HG02571 (cell line): ENCODE data around the gene IPO5.
"Not testable (repeated sequence)": the region's sequence is repeated elsewhere in the genome, so short reads cannot be mapped to it uniquely, and the experiment has no call there.

Experiments
- ATAC-seq: cut with Tn5 transposase; IDR thresholded peaks from one replicate; pipeline ENCODE4 v1.9.1; 2021; ENCODE audit warnings: mild to moderate bottlenecking, moderate library complexity; ENCODE audit not compliant: unreplicated experiment

IPO5 gene

GRCh38 chr13:97948041-97948440 is 5.4 kb upstream of the IPO5 start:
- no peak for ATAC-seq

DNA sequence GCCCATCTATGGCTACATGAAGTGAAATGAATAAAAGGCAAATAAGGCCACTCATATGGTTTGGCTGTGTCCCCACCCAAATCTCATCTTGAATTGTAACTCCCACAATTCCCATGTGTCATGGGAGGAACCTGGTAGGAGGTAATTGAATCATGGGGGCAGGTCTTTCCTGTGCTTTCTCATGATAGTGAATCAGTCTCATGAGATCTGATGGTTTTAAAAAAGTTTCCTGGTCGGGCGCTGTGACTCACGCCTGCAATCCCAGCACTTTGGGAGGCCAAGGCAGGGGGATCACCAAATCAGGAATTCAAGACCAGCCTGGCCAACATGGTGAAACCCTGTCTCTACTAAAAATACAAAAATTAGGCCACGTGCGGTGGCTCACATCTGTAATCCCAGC is 4.2 kb upstream of the IPO5 start:
- ATAC-seq, result not testable (repeated sequence)

- ATAC-seq, result no peak
These were observed 2.1 kb upstream of the IPO5 start for GRCh38 chr13:97951376-97951775.

- peak; percentile 61 for ATAC-seq
These were observed 644 bp upstream of the IPO5 start for GRCh38 chr13:97952831-97953230.

- no peak for ATAC-seq
These were observed 7.9 kb downstream of the IPO5 start for GRCh38 chr13:97961340-97961739.

GRCh38 chr13:97962887-97963286 is 9.4 kb downstream of the IPO5 start:
- no peak for ATAC-seq

- ATAC-seq, result no peak
These were observed 13.8 kb downstream of the IPO5 start for GRCh38 chr13:97967226-97967625.

GRCh38 chr13:97967948-97968347 is 14.5 kb downstream of the IPO5 start:
- no peak for ATAC-seq

GRCh38 chr13:97971519-97971918 is 18.0 kb downstream of the IPO5 start:
- no peak for ATAC-seq

DNA sequence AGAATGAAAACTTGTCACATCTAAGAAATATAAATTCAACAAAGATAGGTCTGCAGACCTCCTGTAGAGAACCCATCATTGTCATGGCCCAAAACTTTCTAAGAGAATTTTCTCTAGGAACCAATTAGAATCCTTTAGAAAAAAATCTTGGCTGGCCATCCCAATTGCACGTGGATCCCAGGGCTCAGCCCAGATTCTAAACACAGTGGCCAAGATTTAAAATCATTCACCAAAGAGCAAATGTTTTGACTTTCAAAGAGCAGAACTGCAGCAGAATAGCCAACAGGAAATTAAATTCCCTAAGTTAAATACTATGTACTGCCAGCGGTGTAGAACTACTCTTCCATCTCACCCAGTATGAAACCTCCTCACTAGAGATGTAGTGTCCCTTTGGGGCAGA is 21.3 kb downstream of the IPO5 start:
- no peak for ATAC-seq

DNA sequence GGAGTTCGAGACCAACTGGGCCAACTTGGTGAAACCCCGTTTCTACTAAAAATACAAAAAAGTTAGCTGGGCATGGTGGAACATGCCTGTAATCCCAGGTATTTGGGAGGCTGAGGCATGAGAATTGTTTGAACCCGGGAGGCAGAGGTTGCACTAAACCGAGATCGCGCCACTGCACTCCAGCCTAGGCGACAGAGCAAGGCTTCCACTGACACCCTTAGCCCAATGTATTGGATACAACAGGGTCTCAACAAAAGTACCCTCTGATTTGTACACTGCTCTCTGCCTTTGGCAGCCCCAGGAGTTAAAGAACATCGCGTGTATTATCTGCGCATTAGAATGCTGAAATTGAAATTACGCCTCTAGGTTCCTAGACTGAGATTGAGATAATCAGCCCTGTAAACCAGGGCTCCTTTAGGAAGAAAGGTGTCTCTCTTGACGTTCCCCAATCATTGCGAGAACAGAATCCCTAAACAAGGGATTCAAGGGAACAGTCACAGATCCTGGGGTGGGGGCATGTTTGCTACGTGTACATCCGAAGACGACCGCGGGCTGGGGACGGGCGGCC is 21.9 kb downstream of the IPO5 start:
- peak; percentile 0 for ATAC-seq

DNA sequence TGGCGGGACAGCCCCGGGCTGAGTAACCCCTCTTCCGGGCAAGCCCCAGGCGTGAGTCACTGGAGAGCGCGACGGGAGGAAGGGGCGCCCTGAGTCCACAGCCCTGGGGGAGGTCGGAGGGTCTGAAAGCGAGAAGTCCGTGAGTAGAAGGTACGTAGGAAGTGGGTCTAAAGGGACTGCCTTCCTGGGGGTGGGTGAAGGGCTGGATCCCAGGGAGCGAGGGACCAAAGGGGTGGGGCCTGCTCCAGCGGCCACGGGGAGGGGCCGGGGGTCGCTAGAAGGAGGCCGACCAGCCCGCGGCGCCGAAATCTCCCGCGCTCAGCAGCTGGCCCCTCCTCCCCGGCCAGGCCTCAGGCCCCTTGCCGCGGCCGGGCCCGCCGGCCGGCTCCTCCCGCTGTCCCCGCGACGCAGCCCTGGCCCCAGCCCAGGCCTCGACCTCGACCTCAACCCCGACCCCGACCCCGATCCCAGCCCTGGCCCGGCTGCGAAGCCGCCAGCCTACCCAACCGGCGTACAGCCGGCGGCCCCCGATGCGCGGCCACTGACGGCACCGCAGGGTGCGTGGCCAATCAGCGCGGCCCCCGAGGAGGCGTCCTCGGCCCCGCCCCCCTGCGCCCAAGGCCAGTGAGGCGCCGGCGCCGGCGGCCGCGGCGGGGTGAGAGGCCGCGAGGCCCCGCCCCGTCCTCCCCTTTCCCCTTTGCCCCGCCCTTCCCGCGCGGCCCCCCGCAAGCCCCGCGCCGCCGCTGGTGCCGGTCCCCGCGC is 22.6 kb downstream of the IPO5 start:
- ATAC-seq, result peak; percentile 90

DNA sequence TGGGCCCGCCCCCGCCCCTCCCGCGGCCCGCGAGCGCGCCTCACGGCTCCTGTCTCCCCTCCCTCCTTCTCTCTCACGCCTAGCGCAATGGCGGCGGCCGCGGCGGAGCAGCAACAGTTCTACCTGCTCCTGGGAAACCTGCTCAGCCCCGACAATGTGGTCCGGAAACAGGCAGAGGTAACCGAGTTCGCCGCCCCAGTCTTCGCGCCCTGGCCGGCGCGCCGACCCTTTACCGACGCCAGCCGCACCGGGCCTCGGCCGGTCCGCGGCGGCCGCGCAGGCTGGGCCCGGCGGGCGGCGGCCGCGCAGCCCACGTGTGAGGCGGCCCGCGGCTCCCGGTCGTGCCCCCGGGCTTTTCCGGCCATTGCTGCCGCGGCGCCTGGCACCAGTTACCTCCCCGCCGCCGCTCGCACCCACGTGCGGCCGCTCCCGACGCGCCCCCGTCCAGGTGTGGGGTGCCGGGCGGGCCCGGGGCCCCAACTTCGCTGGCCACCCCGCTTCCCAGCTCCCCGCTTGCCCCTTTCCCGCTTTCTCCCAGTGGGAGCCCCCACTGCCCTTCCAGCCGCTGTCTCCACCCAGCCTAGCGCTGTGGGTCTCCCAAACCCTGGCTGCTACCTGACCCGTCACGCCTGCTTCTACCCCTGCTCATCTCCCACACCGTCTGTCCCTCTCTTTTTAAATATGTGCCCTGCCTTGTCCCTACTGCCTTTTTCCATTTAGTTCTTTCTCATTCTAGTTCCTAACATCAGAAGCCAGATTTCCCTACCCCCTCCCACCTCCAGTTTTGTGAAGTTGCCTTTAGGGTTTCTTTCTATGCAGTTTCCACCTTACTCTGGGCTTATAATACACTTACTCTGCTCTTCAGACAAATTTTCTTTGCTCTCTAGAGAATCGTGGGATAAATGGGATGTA is 23.4 kb downstream of the IPO5 start:
- ATAC-seq, result peak; percentile 32

DNA sequence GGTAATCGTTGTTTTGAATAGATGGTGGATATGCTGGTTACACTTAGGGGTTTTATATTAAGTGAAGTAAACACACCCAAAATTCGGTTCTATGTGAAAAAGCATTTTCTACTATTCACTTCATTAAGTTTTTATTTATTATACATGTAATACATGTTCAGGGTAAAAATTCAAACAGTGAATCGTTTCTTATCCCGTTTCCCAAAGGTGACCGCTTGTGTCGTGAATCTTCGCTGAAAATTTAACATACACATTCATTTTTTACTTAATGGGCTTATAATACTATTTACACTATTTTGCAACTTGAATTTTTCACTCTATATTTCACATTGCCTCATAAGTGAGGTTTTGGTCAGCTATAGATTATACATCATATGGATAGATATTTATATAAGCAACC is 24.5 kb downstream of the IPO5 start:
- ATAC-seq, result no peak

- ATAC-seq, result no peak
These were observed 25.2 kb downstream of the IPO5 start for GRCh38 chr13:97978651-97979050.

DNA sequence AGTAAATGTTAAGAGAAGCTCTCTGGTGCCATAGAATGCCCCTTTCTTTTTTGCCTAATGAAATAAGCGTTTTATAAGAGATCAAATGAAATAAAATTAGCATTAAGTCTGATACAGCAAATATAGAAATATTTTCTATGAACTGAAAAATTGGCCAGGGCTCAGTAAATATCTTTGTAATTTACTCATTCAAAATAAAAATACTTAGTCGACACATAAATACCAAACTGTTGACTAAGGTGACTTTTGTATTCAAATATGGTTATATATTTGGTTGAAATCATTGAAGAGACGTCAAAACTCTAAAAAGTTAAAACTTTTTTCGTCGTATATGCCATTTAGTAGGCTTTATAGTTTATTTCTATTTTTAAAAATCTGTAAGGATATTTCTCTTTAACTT is 25.6 kb downstream of the IPO5 start:
- ATAC-seq, result no peak

DNA sequence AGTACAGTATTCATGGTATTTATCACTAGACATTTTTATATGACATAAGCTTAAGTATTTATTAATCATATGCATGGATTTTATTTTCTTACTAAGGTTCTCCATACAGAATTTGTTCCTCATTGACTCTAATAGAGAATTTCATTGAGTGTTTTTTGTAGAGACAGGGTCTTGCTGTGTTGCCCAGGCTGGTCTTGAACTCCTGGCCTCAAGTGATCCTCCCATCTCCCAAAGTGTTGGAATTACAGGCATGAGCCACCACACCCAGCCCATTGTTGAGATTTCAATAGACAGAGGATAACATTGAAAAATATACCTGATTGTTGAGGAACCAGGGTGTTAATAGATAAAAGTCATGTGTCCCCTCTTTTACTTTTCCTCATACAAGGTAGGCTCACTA is 26.1 kb downstream of the IPO5 start:
- no peak for ATAC-seq

- ATAC-seq, result no peak
These were observed 28.8 kb downstream of the IPO5 start for GRCh38 chr13:97982286-97982685.

GRCh38 chr13:97986835-97987234 is 33.4 kb downstream of the IPO5 start:
- peak; percentile 65 for ATAC-seq

DNA sequence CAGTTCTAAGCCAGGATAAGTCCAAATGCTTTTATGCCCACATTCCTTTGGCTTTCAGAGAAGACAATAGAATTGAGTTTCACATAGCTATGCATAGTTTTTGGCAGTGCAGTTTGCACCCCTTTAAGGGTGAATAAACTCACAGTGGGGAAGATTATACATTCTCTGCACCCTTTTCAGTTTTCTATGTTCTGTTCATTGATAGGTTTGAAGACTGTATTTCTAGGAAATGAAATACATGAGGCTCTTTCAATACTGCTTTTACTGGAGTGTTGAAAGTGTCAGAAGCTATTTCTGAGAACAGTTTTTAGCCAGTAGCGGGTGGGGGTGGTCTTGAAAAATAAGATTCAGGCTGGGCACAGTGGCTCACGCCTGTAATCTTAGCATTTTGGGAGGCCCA is 46.2 kb downstream of the IPO5 start:
- ATAC-seq, result no peak

GRCh38 chr13:98004107-98004506 is 50.6 kb downstream of the IPO5 start:
- ATAC-seq, result no peak

DNA sequence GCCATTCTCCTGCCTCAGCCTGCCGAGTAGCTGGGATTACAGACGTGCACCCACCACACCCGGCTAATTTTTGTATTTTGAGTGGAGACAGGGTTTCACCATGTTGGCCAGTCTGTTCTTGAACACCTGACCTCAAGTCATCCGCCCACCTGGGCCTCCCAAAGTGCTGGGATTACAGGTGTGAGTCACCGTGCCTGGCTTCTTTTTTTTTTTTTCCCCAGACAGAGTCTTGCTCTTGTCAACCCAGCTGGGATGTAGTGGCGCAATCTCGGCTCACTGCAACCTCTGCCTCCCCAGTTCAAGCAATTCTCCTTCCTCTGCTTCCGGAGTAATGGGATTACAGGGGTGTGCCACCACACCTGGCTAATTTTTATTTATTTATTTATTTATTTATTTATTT is 51.5 kb downstream of the IPO5 start:
- ATAC-seq, result not testable (repeated sequence)
